Activated CD8-positive, alpha-beta T cell treated with anti-CD3 and anti-CD28 coated beads for 36 hours (primary cell): ENCODE results near the gene MYZAP. TPM values are rescaled to one million over a fixed set of nuclear protein-coding genes. Genes with fewer than 3 reads are reported as not detected.

ENCODE experiments used
- ATAC-seq: fragments of 200-7000 bp; cut with Tn5 transposase; one replicate; pipeline ENCODE4 v1.10.0; 2021; ENCODE audit warnings: mild to moderate bottlenecking, moderate library complexity
- CTCF ChIA-PET: fragments of 350-600 bp; sonication (Branson Sonifier 250); formaldehyde crosslinking; loops from one replicate; lab custom pipeline; 2021; ENCODE audit warnings: antibody characterized with exemption; lab: Charles Lee
- POLR2A ChIA-PET: fragments of 350-600 bp; sonication (Branson Sonifier 250); formaldehyde crosslinking; loops from one replicate; lab custom pipeline; 2021; ENCODE audit warnings: antibody characterized with exemption; lab: Charles Lee
- DNase-seq: peaks from one replicate; pipeline ENCODE4 v3.0.0-alpha.2; 2020
- H3K27ac Mint-ChIP-seq: one replicate; pipeline ENCODE4 v1.8.0; 2021; ENCODE audit warnings: mild to moderate bottlenecking, mixed read lengths
- H3K27me3 Mint-ChIP-seq: one replicate; pipeline ENCODE4 v1.8.0; 2021; ENCODE audit warnings: mixed read lengths
- H3K36me3 Mint-ChIP-seq: one replicate; pipeline ENCODE4 v1.8.0; 2021; ENCODE audit warnings: low read depth, mixed read lengths
- H3K4me1 Mint-ChIP-seq: one replicate; pipeline ENCODE4 v1.8.0; 2021; ENCODE audit warnings: low read depth, mixed read lengths
- H3K4me3 Mint-ChIP-seq: one replicate; pipeline ENCODE4 v1.8.0; 2021; ENCODE audit warnings: mild to moderate bottlenecking, moderate library complexity, mixed read lengths
- H3K9me3 Mint-ChIP-seq: one replicate; pipeline ENCODE4 v1.8.0; 2021; ENCODE audit warnings: mixed read lengths
- intact Hi-C: fragments of 100-400 bp; cut with micrococcal nuclease; formaldehyde crosslinking; loops from one replicate; pipeline ENCODE4 v1.10.0; 2022
- total RNA-seq, 2 experiments: library from RNA; stranded (reverse); gene quantifications; one replicate each; pipeline ENCODE4 v1.2.3, GENCODE V29; 2021
- TF ChIP-seq, protein P1 (sequence below): fragments of 200-600 bp; IDR thresholded peaks from one replicate; pipeline ENCODE4 v1.8.0; 2022; ENCODE audit warnings: antibody characterized with exemption, mild to moderate bottlenecking

MYZAP gene
- total RNA-seq, 2 experiments from 2014 or later, result not detected

DNA sequence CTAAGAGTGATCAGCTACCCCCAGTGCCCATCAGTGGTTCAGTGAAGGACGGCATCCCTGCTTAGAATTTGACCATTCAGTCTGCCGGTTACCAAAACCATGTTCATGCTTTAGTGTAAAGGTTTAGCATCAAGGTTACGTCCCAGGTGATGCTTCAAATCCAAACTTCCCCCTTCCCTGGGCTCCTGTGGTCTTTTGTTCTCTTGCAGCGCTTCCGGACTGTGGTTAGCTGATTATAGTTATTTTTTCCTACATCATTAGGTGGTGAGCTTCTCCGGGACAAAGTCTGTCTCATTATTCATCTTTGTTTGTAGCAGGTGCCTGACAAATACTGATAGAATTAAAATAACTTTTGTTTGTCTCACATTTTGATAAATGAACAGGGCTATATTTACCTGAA, 28.3 kb upstream of the MYZAP start:
- H3K27ac Mint-ChIP-seq, result no peak overlapping the region
- no peak overlapping the region for H3K4me3 Mint-ChIP-seq
- peaks cover 28% of the 10 kb centered on the region for H3K27me3 Mint-ChIP-seq
- POLR2A ChIA-PET, result no interaction called here
- TF ChIP-seq, protein P1, sequence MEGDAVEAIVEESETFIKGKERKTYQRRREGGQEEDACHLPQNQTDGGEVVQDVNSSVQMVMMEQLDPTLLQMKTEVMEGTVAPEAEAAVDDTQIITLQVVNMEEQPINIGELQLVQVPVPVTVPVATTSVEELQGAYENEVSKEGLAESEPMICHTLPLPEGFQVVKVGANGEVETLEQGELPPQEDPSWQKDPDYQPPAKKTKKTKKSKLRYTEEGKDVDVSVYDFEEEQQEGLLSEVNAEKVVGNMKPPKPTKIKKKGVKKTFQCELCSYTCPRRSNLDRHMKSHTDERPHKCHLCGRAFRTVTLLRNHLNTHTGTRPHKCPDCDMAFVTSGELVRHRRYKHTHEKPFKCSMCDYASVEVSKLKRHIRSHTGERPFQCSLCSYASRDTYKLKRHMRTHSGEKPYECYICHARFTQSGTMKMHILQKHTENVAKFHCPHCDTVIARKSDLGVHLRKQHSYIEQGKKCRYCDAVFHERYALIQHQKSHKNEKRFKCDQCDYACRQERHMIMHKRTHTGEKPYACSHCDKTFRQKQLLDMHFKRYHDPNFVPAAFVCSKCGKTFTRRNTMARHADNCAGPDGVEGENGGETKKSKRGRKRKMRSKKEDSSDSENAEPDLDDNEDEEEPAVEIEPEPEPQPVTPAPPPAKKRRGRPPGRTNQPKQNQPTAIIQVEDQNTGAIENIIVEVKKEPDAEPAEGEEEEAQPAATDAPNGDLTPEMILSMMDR, result no peak
- no peak for DNase-seq
- intact Hi-C loops, result loop anchor here (5.0 kb wide), 1 partner anchor 79 kb away; no protein-coding TSS in a partner anchor
- CTCF ChIA-PET, result interaction anchor here (2.8 kb wide), 1 partner anchor 298 kb away, joined by 10 read pairs; no protein-coding TSS in a partner anchor
- ATAC-seq, result no peak
- peaks cover 3% of the 10 kb centered on the region for H3K9me3 Mint-ChIP-seq
- peaks cover 38% of the 10 kb centered on the region for H3K4me1 Mint-ChIP-seq
- H3K36me3 Mint-ChIP-seq, result no peaks in the 10 kb centered on the region

DNA sequence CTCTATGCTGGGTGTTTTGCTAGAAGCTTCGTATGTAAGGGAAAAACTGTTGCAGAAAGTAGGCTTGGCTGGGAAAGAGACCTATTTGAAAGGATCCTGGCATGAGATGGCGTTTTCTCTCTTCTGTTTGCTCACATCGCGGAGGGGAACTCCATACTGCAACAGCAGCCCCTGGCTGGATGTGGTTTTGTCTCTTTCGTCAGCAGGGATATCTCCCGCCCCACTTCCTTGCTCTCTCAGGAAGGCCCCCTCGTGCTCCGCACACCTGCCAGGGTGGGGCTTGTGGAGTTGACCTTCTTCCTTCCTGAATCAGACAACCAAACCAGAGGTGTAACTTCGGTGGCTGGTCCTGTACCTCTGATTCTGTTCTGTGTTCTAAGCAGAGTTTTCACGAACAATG, 26.4 kb upstream of the MYZAP start:
- peak; percentile 38 for ATAC-seq
- no peaks in the 10 kb centered on the region for H3K36me3 Mint-ChIP-seq
- TF ChIP-seq, protein P1, result no peak
- peak overlapping the region; percentile 2 for H3K4me3 Mint-ChIP-seq
- H3K9me3 Mint-ChIP-seq, result no peaks in the 10 kb centered on the region
- H3K4me1 Mint-ChIP-seq, result peaks cover 38% of the 10 kb centered on the region
- ChIA-PET POLR2A (no interaction called here), CTCF (interaction anchor here (2.8 kb wide), 1 partner anchor 296 kb away, joined by 10 read pairs; no protein-coding TSS in a partner anchor)
- peaks cover 28% of the 10 kb centered on the region for H3K27me3 Mint-ChIP-seq
- DNase-seq, result peak; percentile 59
- intact Hi-C loops, result no loop called here
- H3K27ac Mint-ChIP-seq, result no peak overlapping the region

DNA sequence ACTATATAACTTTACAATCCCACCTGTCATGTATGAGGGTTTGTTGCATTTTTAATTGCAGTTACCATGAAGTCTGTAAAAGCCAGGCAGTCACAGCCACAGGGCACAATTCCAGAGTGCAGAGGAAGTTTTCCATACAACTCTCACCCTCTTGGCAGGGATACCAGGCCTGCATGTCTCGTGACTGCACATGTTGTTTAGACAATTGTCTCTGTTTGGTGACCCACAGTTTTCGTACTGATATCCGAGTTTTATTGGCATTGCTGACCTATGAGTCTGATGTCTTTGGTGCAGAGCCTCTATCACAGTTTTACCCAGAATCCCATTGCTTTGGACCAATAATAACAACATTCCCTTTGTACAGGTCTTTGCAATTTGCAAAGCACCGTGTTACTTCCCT, 24.9 kb upstream of the MYZAP start:
- no peaks in the 10 kb centered on the region for H3K9me3 Mint-ChIP-seq
- intact Hi-C loops, result no loop called here
- ChIA-PET CTCF (no interaction called here), POLR2A (no interaction called here)
- no peak overlapping the region for H3K4me3 Mint-ChIP-seq
- DNase-seq (no peak), ATAC-seq (no peak)
- H3K27me3 Mint-ChIP-seq, result peaks cover 26% of the 10 kb centered on the region
- no peak overlapping the region for H3K27ac Mint-ChIP-seq
- H3K4me1 Mint-ChIP-seq, result peaks cover 27% of the 10 kb centered on the region
- TF ChIP-seq, protein P1, result no peak
- no peaks in the 10 kb centered on the region for H3K36me3 Mint-ChIP-seq

DNA sequence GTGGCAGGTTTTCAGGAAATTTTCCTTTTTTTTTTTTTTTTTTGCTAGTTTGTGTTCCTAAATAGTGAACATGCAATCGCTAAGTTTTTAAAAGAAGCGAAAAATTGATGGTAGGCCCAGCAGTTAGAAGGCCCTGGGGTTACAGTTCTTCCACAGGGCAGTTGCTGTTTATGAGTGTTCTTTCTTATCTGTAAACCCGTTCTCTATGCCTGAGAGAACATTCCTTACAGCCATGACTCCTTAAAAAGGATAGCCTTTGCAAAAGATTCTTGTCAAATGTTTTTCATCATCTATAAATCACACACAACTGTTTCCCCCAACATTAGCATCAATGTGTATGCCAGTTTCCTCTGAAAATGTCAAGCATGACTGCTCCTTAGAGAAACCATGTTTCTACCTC, 23.8 kb upstream of the MYZAP start:
- peaks cover 21% of the 10 kb centered on the region for H3K27me3 Mint-ChIP-seq
- peaks cover 17% of the 10 kb centered on the region for H3K4me1 Mint-ChIP-seq
- intact Hi-C loops, result no loop called here
- H3K36me3 Mint-ChIP-seq, result no peaks in the 10 kb centered on the region
- H3K9me3 Mint-ChIP-seq, result no peaks in the 10 kb centered on the region
- CTCF ChIA-PET, result no interaction called here
- H3K4me3 Mint-ChIP-seq, result no peak overlapping the region
- ATAC-seq (no peak), DNase-seq (no peak)
- POLR2A ChIA-PET, result interaction anchor here (0.6 to 0.9 kb wide), 2 partner anchors 23 to 703 kb away, joined by 3 read pairs; no protein-coding TSS in a partner anchor
- no peak overlapping the region for H3K27ac Mint-ChIP-seq
- TF ChIP-seq, protein P1, result no peak

DNA sequence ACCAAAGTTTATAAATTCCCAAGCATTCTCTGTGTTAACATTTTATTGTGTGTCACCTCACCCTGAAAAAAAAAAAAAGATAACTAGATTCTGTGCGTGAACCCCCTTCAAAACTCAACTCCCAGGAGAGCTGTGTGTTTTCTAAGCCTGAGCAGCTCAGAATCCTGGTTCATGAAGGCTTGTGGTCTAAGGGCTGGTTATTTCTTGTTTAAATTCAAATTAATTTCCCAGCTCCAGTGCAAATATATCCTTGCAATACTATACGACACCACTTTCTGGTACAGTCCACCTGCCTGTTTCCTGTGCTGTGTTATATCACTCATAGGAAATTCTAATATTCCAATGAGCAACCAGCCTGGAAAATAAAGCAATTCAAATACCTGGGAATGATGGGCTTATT, 23.4 kb upstream of the MYZAP start:
- no peaks in the 10 kb centered on the region for H3K36me3 Mint-ChIP-seq
- H3K4me3 Mint-ChIP-seq, result no peak overlapping the region
- H3K4me1 Mint-ChIP-seq, result peaks cover 14% of the 10 kb centered on the region
- H3K9me3 Mint-ChIP-seq, result no peaks in the 10 kb centered on the region
- no peak for DNase-seq
- ATAC-seq, result no peak
- H3K27ac Mint-ChIP-seq, result no peak overlapping the region
- TF ChIP-seq, protein P1, result no peak
- POLR2A ChIA-PET, result interaction anchor here (0.6 to 0.9 kb wide), 2 partner anchors 22 to 703 kb away, joined by 3 read pairs; no protein-coding TSS in a partner anchor
- peaks cover 21% of the 10 kb centered on the region for H3K27me3 Mint-ChIP-seq
- CTCF ChIA-PET, result no interaction called here
- intact Hi-C loops, result no loop called here
